SK-N-SH treated with all-trans-retinoic acid at 6 μM for 48 hours (cell line): Measurements from ENCODE around the gene CYP11A1.

Experiments used
- ARNTL ChIP-seq: fragments of 450-650 bp; formaldehyde crosslinking; IDR thresholded peaks from 2 replicates; pipeline ENCODE4 v1.5.0; 2020; ENCODE audit warnings: low read depth, mild to moderate bottlenecking, moderate library complexity, borderline replicate concordance
- PPARA ChIP-seq: fragments of 250-450 bp; sonication (Bioruptor Pico); IDR thresholded peaks from 2 replicates; pipeline ENCODE4 v1.5.0; 2020; ENCODE audit warnings: mild to moderate bottlenecking, borderline replicate concordance
- SNAI2 ChIP-seq: fragments of 250-450 bp; sonication (Bioruptor Pico); IDR thresholded peaks from 2 replicates; pipeline ENCODE4 v1.5.0; 2020; ENCODE audit warnings: mild to moderate bottlenecking, moderate library complexity
- ZC3H10 ChIP-seq: fragments of 250-450 bp; sonication (Bioruptor Pico); IDR thresholded peaks from 2 replicates; pipeline ENCODE4 v1.5.1; 2021; ENCODE audit warnings: mild to moderate bottlenecking, moderate library complexity
- ZFP3 ChIP-seq: fragments of 250-450 bp; sonication (Bioruptor Pico); IDR thresholded peaks from 2 replicates; pipeline ENCODE4 v1.5.0; 2020; ENCODE audit warnings: mild to moderate bottlenecking, moderate library complexity
- ZFP30 ChIP-seq: fragments of 450-650 bp; formaldehyde crosslinking; IDR thresholded peaks from 2 replicates; pipeline ENCODE4 v1.5.0; 2022; ENCODE audit warnings: mild to moderate bottlenecking, moderate library complexity
- ZNF565 ChIP-seq: fragments of 450-650 bp; formaldehyde crosslinking; conservative IDR thresholded peaks from 2 replicates; pipeline ENCODE4 v1.5.0; 2020; ENCODE audit warnings: low read depth, mild to moderate bottlenecking, moderate library complexity
- TF ChIP-seq, protein P1 (sequence below): fragments of 250-450 bp; sonication (Bioruptor Pico); IDR thresholded peaks from 2 replicates; pipeline ENCODE4 v1.5.1; 2021; ENCODE audit warnings: mild to moderate bottlenecking, moderate library complexity
- TF ChIP-seq, protein P2 (sequence below): fragments of 250-450 bp; sonication (Bioruptor Pico); IDR thresholded peaks from 2 replicates; pipeline ENCODE4 v1.8.0; 2020; ENCODE audit warnings: mild to moderate bottlenecking, moderate library complexity, borderline replicate concordance
- TF ChIP-seq, protein P3 (sequence below): fragments of 250-450 bp; sonication (Bioruptor Pico); IDR thresholded peaks from 2 replicates; pipeline ENCODE4 v1.5.1; 2020; ENCODE audit warnings: low read depth, mild to moderate bottlenecking, moderate library complexity
- TF ChIP-seq, protein P4 (sequence below): fragments of 250-450 bp; sonication (Bioruptor Pico); IDR thresholded peaks from 2 replicates; pipeline ENCODE4 v1.8.0; 2021; ENCODE audit warnings: low read depth, mild to moderate bottlenecking, moderate library complexity, borderline replicate concordance

DNA sequence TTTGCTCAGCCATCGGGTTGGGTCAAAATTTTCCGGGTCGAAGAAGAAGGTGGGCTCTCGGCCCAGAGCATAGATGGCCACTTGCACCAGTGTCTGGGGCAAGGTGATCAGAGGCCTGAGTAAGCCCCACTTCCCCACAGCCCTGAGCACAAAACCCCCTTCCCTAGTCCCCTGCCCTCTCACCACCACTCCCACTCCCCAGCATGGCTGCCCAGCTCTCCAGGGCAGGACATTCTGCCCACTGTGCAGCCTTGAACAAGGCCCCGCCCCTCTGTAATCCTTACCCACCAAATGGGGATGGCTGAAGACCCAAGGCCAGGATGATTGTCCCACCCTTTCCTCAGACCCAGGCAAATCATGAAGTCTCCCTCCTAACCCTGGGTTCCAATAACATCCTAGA lies 28.8 kb downstream of the CYP11A1 start:
- TF ChIP-seq, protein P1, sequence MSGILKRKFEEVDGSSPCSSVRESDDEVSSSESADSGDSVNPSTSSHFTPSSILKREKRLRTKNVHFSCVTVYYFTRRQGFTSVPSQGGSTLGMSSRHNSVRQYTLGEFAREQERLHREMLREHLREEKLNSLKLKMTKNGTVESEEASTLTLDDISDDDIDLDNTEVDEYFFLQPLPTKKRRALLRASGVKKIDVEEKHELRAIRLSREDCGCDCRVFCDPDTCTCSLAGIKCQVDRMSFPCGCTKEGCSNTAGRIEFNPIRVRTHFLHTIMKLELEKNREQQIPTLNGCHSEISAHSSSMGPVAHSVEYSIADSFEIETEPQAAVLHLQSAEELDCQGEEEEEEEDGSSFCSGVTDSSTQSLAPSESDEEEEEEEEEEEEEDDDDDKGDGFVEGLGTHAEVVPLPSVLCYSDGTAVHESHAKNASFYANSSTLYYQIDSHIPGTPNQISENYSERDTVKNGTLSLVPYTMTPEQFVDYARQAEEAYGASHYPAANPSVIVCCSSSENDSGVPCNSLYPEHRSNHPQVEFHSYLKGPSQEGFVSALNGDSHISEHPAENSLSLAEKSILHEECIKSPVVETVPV (CRISPR knock-in tag): no peak
- no peak for TF ChIP-seq ARNTL
- TF ChIP-seq, protein P2, sequence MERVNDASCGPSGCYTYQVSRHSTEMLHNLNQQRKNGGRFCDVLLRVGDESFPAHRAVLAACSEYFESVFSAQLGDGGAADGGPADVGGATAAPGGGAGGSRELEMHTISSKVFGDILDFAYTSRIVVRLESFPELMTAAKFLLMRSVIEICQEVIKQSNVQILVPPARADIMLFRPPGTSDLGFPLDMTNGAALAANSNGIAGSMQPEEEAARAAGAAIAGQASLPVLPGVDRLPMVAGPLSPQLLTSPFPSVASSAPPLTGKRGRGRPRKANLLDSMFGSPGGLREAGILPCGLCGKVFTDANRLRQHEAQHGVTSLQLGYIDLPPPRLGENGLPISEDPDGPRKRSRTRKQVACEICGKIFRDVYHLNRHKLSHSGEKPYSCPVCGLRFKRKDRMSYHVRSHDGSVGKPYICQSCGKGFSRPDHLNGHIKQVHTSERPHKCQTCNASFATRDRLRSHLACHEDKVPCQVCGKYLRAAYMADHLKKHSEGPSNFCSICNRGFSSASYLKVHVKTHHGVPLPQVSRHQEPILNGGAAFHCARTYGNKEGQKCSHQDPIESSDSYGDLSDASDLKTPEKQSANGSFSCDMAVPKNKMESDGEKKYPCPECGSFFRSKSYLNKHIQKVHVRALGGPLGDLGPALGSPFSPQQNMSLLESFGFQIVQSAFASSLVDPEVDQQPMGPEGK (CRISPR knock-in tag): no peak
- TF ChIP-seq ZNF565 (CRISPR knock-in tag): no peak
- TF ChIP-seq ZC3H10 (CRISPR knock-in tag): no peak
- TF ChIP-seq, protein P3, sequence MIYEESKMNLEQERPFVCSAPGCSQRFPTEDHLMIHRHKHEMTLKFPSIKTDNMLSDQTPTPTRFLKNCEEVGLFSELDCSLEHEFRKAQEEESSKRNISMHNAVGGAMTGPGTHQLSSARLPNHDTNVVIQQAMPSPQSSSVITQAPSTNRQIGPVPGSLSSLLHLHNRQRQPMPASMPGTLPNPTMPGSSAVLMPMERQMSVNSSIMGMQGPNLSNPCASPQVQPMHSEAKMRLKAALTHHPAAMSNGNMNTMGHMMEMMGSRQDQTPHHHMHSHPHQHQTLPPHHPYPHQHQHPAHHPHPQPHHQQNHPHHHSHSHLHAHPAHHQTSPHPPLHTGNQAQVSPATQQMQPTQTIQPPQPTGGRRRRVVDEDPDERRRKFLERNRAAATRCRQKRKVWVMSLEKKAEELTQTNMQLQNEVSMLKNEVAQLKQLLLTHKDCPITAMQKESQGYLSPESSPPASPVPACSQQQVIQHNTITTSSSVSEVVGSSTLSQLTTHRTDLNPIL (CRISPR knock-in tag): no peak
- TF ChIP-seq, protein P4, sequence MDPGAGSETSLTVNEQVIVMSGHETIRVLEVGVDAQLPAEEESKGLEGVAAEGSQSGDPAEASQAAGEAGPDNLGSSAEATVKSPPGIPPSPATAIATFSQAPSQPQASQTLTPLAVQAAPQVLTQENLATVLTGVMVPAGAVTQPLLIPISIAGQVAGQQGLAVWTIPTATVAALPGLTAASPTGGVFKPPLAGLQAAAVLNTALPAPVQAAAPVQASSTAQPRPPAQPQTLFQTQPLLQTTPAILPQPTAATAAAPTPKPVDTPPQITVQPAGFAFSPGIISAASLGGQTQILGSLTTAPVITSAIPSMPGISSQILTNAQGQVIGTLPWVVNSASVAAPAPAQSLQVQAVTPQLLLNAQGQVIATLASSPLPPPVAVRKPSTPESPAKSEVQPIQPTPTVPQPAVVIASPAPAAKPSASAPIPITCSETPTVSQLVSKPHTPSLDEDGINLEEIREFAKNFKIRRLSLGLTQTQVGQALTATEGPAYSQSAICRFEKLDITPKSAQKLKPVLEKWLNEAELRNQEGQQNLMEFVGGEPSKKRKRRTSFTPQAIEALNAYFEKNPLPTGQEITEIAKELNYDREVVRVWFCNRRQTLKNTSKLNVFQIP (CRISPR knock-in tag): no peak
- TF ChIP-seq ZFP3 (CRISPR knock-in tag): no peak
- TF ChIP-seq SNAI2 (CRISPR knock-in tag): no peak
- no peak for TF ChIP-seq PPARA (CRISPR knock-in tag)
- TF ChIP-seq ZFP30: no peak
